SK-N-MC (cell line): Measurements from ENCODE around the gene TMEFF2.
A peak's percentile ranks its signal among the peaks of the same experiment; 100 is the strongest.

Source experiments
- DNase-seq: peaks from one replicate; pipeline ENCODE4 v3.0.0-alpha.2; 2011; ENCODE audit warnings: low read depth, low spot score
- H3K27ac ChIP-seq: fragments of 200-600 bp; sonication (generic); 2 replicates; pipeline ENCODE4 v1.5.1; 2016; ENCODE audit warnings: mixed run types
- H3K36me3 ChIP-seq: fragments of 200-600 bp; sonication (generic); 2 replicates; pipeline ENCODE4 v1.6.1; 2017; ENCODE audit warnings: antibody characterized with exemption, low read length, mixed read lengths; ENCODE audit not compliant: insufficient read depth
- H3K4me3 ChIP-seq: fragments of 200-600 bp; sonication (generic); 2 replicates; pipeline ENCODE4 v1.5.1; 2016
- H3K9ac ChIP-seq: fragments of 200-600 bp; sonication (generic); 2 replicates; pipeline ENCODE4 v1.8.0; 2017; ENCODE audit warnings: mixed run types, mixed read lengths; ENCODE audit not compliant: insufficient read length
- H3K9me3 ChIP-seq: fragments of 200-600 bp; sonication (generic); 2 replicates; pipeline ENCODE4 v1.6.1; 2017; ENCODE audit warnings: low read depth, mild to moderate bottlenecking, antibody characterized with exemption, low read length, moderate library complexity, mixed read lengths
- EZH2 ChIP-seq: fragments of 200-600 bp; sonication (generic); IDR thresholded peaks from one replicate; pipeline ENCODE4 v1.6.1; 2017; ENCODE audit warnings: antibody characterized with exemption
- FOXP2 ChIP-seq: optimal IDR thresholded peaks from 2 replicates; pipeline ENCODE3; 2011; ENCODE audit warnings: mild to moderate bottlenecking, moderate library complexity; ENCODE audit not compliant: insufficient read depth; ENCODE audit errors: extremely low read length, control extremely low read depth
- POLR2AphosphoS5 ChIP-seq: IDR thresholded peaks from 2 replicates; pipeline ENCODE4 v1.6.1; 2012; ENCODE audit warnings: mild to moderate bottlenecking, low read depth, low read length, borderline replicate concordance

Gene TMEFF2, protein sequence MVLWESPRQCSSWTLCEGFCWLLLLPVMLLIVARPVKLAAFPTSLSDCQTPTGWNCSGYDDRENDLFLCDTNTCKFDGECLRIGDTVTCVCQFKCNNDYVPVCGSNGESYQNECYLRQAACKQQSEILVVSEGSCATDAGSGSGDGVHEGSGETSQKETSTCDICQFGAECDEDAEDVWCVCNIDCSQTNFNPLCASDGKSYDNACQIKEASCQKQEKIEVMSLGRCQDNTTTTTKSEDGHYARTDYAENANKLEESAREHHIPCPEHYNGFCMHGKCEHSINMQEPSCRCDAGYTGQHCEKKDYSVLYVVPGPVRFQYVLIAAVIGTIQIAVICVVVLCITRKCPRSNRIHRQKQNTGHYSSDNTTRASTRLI

DNA sequence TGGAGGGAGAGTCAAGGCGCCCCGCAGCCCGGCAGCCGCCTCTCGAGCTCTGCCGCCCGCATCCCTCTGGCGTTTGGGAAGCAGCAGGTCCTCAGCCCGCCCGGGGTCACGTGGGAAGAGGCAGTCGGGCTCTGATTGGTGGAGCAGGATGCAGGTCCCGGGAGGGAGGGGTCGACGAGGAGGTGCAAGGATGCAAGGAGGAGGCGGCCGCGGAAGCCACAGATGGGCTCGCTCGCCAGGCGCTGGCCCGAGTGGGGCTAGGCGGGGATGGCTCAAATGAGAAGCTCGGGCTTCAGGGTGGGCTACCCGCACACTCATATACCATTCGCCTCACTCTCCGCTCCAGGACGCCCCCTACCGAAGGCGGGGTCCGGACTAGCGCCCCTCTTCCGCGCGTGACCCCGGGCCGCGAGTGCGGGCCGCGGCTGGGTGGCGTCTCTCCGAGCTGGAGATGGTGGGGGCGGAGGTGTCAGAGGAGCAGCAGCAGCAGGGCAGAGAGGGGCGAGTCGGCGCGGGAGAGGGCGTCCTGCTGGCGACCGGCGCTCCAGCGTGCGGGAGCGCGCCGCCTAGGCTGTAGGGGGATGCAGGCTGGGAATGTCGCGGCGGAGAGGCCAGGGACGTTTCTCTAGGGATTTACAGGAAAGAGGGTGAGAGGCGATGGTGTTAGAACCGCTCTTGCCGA lies at the start of gene TMEFF2:
TSS of gene TMEFF2 (minus strand) at position 68 of the 682 bp plus-strand sequence. CDS start 409 bp downstream, outside the sequence.
- H3K36me3 ChIP-seq, result peaks cover 6% of the 10 kb centered on the region; the same call in 1 of the 2 replicates
- DNase-seq, result peak; percentile 53
- H3K27ac ChIP-seq, result no peak within 1 kb of the TSS
- no peaks in the 10 kb centered on the region for H3K9me3 ChIP-seq
- H3K4me3 ChIP-seq, result peak within 1 kb of the TSS; percentile 86
- no peak for TF ChIP-seq FOXP2
- peak; percentile 75; the same call in 1 of the 2 replicates for TF ChIP-seq POLR2AphosphoS5
- TF ChIP-seq EZH2, result no peak
- H3K9ac ChIP-seq, result peak within 1 kb of the TSS; percentile 48

DNA sequence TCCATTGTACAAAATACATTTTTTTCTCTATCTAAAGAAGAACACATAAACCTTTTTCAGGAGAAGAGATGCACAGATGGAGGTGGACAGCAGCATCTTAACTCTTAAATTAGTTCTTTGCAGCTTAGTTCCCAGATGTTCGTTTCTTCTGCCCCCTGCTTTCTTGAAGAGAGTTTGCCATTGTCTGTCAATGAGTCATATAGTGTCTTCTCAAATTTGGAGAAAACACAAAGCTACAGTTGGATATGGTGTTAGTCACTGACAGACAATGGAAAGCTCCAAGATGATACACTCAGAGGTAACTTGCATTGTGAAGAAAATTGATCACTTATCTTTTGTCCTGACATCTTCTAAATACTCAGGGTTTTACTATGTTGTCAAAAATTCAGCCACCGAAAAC lies 48.8 kb upstream of the TMEFF2 start:
- H3K4me3 ChIP-seq, result no peak overlapping the region
- TF ChIP-seq POLR2AphosphoS5 (no peak), FOXP2 (no peak), EZH2 (no peak)
- H3K9me3 ChIP-seq, result no peaks in the 10 kb centered on the region
- no peaks in the 10 kb centered on the region for H3K36me3 ChIP-seq
- H3K27ac ChIP-seq, result no peak overlapping the region
- no peak overlapping the region for H3K9ac ChIP-seq
- no peak for DNase-seq

DNA sequence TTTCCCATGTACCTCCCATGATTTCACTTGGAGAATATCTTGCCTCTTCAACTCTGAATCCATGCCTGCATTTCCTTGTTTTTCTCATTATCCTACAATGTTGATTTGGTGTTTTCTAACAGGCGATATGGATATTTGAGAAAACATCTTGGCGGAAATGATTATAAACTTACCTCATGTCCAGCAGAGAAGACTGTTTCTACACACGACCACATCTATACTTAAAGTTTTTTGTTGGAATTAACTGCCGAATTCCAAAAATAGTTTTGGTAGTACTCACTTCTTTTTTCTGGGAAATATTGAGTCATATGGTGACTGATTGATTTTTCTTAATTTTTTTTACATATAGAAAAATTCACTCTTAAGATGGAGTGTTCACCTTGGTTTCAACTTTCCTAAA lies 41.4 kb upstream of the TMEFF2 start:
- no peak overlapping the region for H3K9ac ChIP-seq
- no peak overlapping the region for H3K27ac ChIP-seq
- DNase-seq, result no peak

DNA sequence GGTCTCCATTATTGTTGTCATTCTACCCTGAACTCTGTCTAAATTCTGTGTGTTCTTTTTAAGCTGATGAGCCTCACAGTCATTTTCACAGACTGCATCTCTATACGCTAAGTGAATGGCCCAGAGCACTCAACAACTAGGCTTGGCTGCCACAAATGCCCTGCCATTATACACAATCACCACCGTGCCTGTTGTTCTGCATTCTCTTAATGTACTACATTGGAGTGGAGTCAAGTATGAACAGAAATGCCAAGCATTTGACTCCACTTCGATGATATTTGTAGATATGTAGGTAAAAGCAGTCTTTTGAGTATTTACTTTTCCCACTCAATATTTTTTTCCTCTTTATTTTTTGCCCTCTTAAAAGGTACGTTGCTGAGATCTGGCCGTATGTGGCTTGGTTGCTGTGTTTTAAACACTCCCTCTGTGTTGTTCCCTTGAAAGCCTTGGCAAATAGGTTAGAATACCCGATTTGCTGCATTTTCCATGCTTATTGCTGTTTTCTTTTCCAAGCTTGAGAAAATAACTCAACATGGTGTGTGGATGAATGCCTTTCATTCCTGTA lies 36.2 kb upstream of the TMEFF2 start:
- Histone ChIP-seq H3K36me3 (no peaks in the 10 kb centered on the region), H3K9me3 (no peaks in the 10 kb centered on the region), H3K9ac (no peak overlapping the region), H3K4me3 (no peak overlapping the region), H3K27ac (no peak overlapping the region)
- TF ChIP-seq FOXP2, result no peak
- no peak for TF ChIP-seq POLR2AphosphoS5
- no peak for TF ChIP-seq EZH2
- DNase-seq, result no peak

More for the DNA sequence above, 41.4 kb upstream of the TMEFF2 start:
- Histone ChIP-seq H3K4me3 (no peak overlapping the region), H3K9me3 (no peaks in the 10 kb centered on the region), H3K36me3 (no peaks in the 10 kb centered on the region)
- TF ChIP-seq EZH2 (no peak), FOXP2 (no peak), POLR2AphosphoS5 (no peak)

DNA sequence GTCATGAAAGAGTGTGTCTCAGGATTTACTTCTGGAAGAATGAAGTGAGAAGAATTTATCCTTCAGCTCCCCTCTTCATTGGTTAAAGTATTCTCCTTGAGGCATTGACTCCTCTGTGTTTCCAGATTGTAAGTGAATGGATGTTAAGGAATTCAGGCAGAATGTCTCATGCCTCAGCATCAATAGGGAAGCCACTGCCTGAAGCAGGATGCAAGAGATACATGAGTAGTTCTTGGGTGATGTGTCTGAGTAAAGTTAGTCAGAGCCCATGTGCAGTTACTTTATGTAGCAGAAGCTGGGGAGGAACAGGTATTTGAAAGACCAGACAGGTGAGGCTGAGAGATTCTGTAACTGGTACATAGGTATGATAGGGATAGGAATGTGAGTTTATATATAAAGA lies 34.0 kb upstream of the TMEFF2 start:
- no peak for TF ChIP-seq FOXP2
- TF ChIP-seq EZH2, result no peak
- no peak overlapping the region for H3K27ac ChIP-seq
- H3K36me3 ChIP-seq, result no peaks in the 10 kb centered on the region
- H3K4me3 ChIP-seq, result no peak overlapping the region
- no peak for DNase-seq
- no peak overlapping the region for H3K9ac ChIP-seq
- H3K9me3 ChIP-seq, result no peaks in the 10 kb centered on the region

DNA sequence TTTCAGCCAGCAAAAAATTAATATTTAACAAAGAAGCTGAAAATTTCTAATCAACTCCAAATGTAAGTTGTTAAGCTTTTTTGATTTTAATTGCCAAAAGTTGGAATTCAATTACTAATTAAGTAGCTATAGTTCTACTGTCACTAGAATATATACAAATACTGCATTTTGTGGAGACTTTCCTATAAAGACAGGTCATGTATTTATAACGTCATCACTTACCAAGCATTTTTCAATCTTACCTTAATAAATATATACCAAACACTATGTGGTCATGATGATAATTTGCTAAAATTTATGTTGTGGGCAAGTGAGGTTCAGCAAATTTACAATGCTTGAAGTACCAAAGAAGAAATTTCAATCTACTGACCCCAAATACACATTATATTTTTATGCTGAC lies 24.2 kb upstream of the TMEFF2 start:
- no peak overlapping the region for H3K27ac ChIP-seq
- no peaks in the 10 kb centered on the region for H3K9me3 ChIP-seq
- no peak overlapping the region for H3K9ac ChIP-seq
- no peaks in the 10 kb centered on the region for H3K36me3 ChIP-seq
- TF ChIP-seq POLR2AphosphoS5 (no peak), FOXP2 (no peak), EZH2 (no peak)
- H3K4me3 ChIP-seq, result no peak overlapping the region
- DNase-seq, result no peak

DNA sequence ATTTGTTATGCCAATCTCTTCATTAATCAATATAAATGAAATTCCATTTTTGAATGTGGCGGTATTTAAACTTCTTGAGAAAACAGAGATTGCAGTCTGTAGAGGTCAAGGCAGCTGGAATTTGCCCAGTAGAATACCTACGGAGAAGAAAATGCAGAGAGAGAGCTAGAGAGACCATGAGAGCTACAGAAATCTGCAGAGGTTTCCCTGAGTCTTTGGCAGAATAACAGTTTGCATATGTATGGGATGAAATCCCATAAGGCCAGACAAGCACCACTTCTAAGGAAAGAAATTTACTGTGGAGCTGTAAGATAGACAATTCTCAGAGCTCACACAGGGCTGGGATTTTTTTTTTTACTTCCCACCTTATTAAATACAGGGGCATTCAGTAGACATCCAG lies 23.6 kb upstream of the TMEFF2 start:
- no peak for DNase-seq
- Histone ChIP-seq H3K9me3 (no peaks in the 10 kb centered on the region), H3K9ac (no peak overlapping the region), H3K4me3 (no peak overlapping the region), H3K27ac (no peak overlapping the region), H3K36me3 (no peaks in the 10 kb centered on the region)
- TF ChIP-seq EZH2, result no peak
- TF ChIP-seq POLR2AphosphoS5, result no peak

DNA sequence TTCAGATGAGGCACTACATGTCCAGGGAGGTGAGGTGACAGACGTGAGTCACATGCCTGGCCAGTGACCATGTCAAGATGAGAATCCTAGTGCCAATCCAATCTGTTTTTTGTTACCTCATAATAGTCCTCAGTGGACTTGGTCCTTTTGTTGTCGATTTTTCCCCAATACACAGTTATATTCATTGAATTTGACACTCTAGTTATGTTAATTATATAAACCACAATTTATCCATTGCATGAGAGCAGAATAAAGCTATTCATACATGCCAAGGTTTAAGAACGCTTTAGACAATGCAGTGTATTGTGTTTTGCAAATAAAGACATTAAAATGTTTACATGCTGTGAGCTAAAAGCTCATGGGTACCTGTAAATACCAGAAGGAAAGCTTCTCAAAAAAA lies 21.6 kb upstream of the TMEFF2 start:
- no peak overlapping the region for H3K27ac ChIP-seq
- H3K9me3 ChIP-seq, result no peaks in the 10 kb centered on the region
- no peaks in the 10 kb centered on the region for H3K36me3 ChIP-seq
- no peak for TF ChIP-seq FOXP2
- no peak for TF ChIP-seq POLR2AphosphoS5
- TF ChIP-seq EZH2, result no peak
- no peak overlapping the region for H3K9ac ChIP-seq
- H3K4me3 ChIP-seq, result no peak overlapping the region
- DNase-seq, result no peak
